ENCODE results near the gene PADI6.

Gene PADI6

DNA sequence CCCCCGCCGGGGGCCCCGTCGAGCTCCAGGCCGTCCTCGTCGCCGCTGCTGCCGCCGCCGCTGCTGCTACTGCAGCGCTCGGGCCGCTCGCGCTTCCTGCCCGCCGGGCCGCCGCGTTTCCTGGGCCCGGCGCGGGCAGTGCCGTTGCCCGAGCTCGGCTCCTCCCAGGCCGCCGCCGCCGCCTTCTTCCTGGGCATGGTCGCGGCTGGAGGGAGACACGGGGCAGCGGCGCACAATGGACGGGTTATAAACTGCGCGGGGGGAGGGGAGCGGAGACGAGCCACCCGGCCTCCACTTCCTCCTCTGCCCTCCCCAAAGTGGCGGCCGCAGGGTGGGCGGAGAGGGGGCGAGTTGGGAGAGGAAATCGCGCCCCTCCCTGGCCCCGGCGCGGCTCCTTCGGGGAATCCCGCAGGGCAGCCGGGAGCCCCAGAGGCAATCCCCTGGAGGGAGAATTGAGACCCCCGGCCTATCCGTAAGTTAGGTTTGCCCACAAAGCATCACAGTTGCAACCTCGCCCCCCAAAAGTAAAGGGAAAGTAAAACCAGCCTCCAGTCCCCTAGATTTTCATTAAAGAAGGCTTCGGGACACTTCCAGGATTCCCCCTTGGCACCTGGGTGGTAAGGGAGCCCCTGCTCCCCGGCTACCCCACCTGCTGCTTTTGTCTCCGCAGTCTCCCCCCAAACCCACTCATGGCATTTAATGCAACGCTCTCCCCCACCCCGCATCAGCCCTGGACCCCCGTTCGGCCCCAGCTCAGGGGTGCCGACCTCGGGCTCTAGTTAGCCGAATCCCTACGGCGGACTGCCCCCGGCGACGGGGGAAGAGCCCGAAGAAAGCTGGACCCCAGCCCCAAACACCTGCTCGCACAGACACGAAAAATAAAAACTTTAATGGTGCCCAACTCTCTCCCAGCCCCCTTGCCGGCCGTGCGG is 66.6 kb downstream of the PADI6 start:
- Histone ChIP-seq H3K9ac (ENCODE audit: low read length) (peak overlapping the region; percentile 53), H3K27ac (ENCODE audit: low read depth, low read length) (peak overlapping the region; percentile 82), H3K36me3 (ENCODE audit: insufficient read depth, low read length) (peaks cover 5% of the 10 kb centered on the region), H3K4me1 (ENCODE audit: insufficient read depth, low read length) (peaks cover 21% of the 10 kb centered on the region), H3K9me3 (ENCODE audit: low read length) (no peaks in the 10 kb centered on the region), H3K27me3 (ENCODE audit: control insufficient read depth in 1 of 2, insufficient read depth in 2 of 2, low read length in 2 of 2) (no peaks in the 10 kb centered on the region), H3K4me3 (ENCODE audit: low read depth in 1 of 2, low read length in 2 of 2) (peak overlapping the region; percentile 68 to 70)

GRCh38 chr1:17439250-17440073 is 67.5 kb downstream of the PADI6 start, which contains the start of gene RCC2:
TSS of gene RCC2 (minus strand) at chr1:17439677. CDS start at chr1:17438514, 1,163 bp downstream.
- H3K4me3 ChIP-seq (ENCODE audit: low read depth in 1 of 2, low read length in 2 of 2): peak within 1 kb of the TSS; percentile 68 to 70
- no peaks in the 10 kb centered on the region for H3K9me3 ChIP-seq (ENCODE audit: low read length)
- peaks cover 21% of the 10 kb centered on the region for H3K4me1 ChIP-seq (ENCODE audit: insufficient read depth, low read length)
- H3K27ac ChIP-seq (ENCODE audit: low read depth, low read length): peak within 1 kb of the TSS; percentile 82
- no peaks in the 10 kb centered on the region for H3K27me3 ChIP-seq (ENCODE audit: control insufficient read depth in 1 of 2, insufficient read depth in 2 of 2, low read length in 2 of 2)
- H3K36me3 ChIP-seq (ENCODE audit: insufficient read depth, low read length): no peaks in the 10 kb centered on the region
- peak within 1 kb of the TSS; percentile 53 for H3K9ac ChIP-seq (ENCODE audit: low read length)

GRCh38 chr1:17440074-17440826 is 68.3 kb downstream of the PADI6 start:
- Histone ChIP-seq H3K4me3 (ENCODE audit: low read depth in 1 of 2, low read length in 2 of 2) (peak overlapping the region; percentile 33 to 59), H3K27me3 (ENCODE audit: control insufficient read depth in 1 of 2, insufficient read depth in 2 of 2, low read length in 2 of 2) (no peaks in the 10 kb centered on the region), H3K36me3 (ENCODE audit: insufficient read depth, low read length) (no peaks in the 10 kb centered on the region), H3K9ac (ENCODE audit: low read length) (peak overlapping the region; percentile 41), H3K27ac (ENCODE audit: low read depth, low read length) (peak overlapping the region; percentile 82), H3K9me3 (ENCODE audit: low read length) (no peaks in the 10 kb centered on the region), H3K4me1 (ENCODE audit: insufficient read depth, low read length) (peaks cover 21% of the 10 kb centered on the region)

DNA sequence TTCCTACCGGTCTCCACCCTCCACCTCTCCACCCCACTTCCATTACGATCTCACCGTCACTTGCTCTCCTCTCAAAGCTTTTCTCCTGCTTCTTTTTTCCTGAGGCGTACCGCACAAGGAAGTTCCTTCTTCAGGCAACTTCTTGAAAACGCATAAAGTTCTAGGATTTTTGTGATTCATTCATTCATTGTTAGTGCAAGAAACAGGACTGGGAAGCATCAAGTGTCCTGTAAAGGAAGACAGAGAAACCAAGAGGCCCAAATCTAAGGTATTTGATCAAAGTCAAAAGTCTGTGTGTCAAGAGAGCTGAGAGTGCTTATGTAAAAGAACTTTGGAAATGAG is 68.8 kb downstream of the PADI6 start:
- no peak overlapping the region for H3K9ac ChIP-seq (ENCODE audit: low read length)
- H3K27ac ChIP-seq (ENCODE audit: low read depth, low read length): peak overlapping the region; percentile 82
- H3K27me3 ChIP-seq (ENCODE audit: control insufficient read depth in 1 of 2, insufficient read depth in 2 of 2, low read length in 2 of 2): no peaks in the 10 kb centered on the region
- H3K4me3 ChIP-seq (ENCODE audit: low read depth in 1 of 2, low read length in 2 of 2): no peak overlapping the region
- H3K36me3 ChIP-seq (ENCODE audit: insufficient read depth, low read length): no peaks in the 10 kb centered on the region
- peaks cover 21% of the 10 kb centered on the region for H3K4me1 ChIP-seq (ENCODE audit: insufficient read depth, low read length)
- no peaks in the 10 kb centered on the region for H3K9me3 ChIP-seq (ENCODE audit: low read length)

GRCh38 chr1:17441265-17441992 is 69.4 kb downstream of the PADI6 start:
- no peaks in the 10 kb centered on the region for H3K36me3 ChIP-seq (ENCODE audit: insufficient read depth, low read length)
- no peaks in the 10 kb centered on the region for H3K27me3 ChIP-seq (ENCODE audit: control insufficient read depth in 1 of 2, insufficient read depth in 2 of 2, low read length in 2 of 2)
- no peak overlapping the region for H3K9ac ChIP-seq (ENCODE audit: low read length)
- no peak overlapping the region for H3K4me3 ChIP-seq (ENCODE audit: low read depth in 1 of 2, low read length in 2 of 2)
- peaks cover 17% of the 10 kb centered on the region for H3K4me1 ChIP-seq (ENCODE audit: insufficient read depth, low read length)
- no peaks in the 10 kb centered on the region for H3K9me3 ChIP-seq (ENCODE audit: low read length)
- no peak overlapping the region for H3K27ac ChIP-seq (ENCODE audit: low read depth, low read length)

- Histone ChIP-seq H3K4me1 (ENCODE audit: insufficient read depth, low read length) (peaks cover 11% of the 10 kb centered on the region), H3K27ac (ENCODE audit: low read depth, low read length) (no peak overlapping the region)
Measured at GRCh38 chr1:17441993-17442357, 70.0 kb downstream of the PADI6 start.

GRCh38 chr1:17442841-17443240 is 70.8 kb downstream of the PADI6 start:
- no peaks in the 10 kb centered on the region for H3K9me3 ChIP-seq (ENCODE audit: low read length)
- H3K27ac ChIP-seq (ENCODE audit: low read depth, low read length): no peak overlapping the region
- H3K36me3 ChIP-seq (ENCODE audit: insufficient read depth, low read length): no peaks in the 10 kb centered on the region
- H3K4me1 ChIP-seq (ENCODE audit: insufficient read depth, low read length): peaks cover 8% of the 10 kb centered on the region
- H3K27me3 ChIP-seq (ENCODE audit: control insufficient read depth in 1 of 2, insufficient read depth in 2 of 2, low read length in 2 of 2): no peaks in the 10 kb centered on the region
- no peak overlapping the region for H3K4me3 ChIP-seq (ENCODE audit: low read depth in 1 of 2, low read length in 2 of 2)
- H3K9ac ChIP-seq (ENCODE audit: low read length): no peak overlapping the region

More at GRCh38 chr1:17441993-17442357, 70.0 kb downstream of the PADI6 start:
- Histone ChIP-seq H3K9me3 (ENCODE audit: low read length) (no peaks in the 10 kb centered on the region), H3K36me3 (ENCODE audit: insufficient read depth, low read length) (no peaks in the 10 kb centered on the region), H3K27me3 (ENCODE audit: control insufficient read depth in 1 of 2, insufficient read depth in 2 of 2, low read length in 2 of 2) (no peaks in the 10 kb centered on the region), H3K9ac (ENCODE audit: low read length) (no peak overlapping the region), H3K4me3 (ENCODE audit: low read depth in 1 of 2, low read length in 2 of 2) (no peak overlapping the region)

DNA sequence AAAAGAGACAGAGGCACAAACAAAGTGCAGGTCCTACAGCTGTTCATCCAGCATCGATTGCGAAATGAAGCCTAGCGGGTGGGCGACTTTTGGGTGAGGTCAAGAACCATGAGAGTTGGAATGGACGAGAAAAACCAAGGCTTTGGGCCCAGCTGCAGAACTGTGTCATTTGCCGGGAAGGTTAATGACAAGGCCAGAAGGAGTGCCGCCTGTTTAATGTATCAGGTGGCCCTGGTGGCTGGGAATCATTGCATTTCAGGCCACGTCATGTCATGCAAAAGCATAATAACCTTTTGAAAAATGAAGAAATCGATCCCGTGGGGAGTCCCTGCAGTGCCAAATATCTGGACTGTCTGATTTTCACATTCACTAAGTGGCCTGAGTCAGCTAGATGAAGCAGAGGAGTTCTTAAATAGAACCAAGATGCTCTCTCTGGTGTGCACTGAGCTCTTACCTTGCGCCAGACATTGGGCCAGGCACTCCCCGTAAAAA is 75.6 kb downstream of the PADI6 start:
- Histone ChIP-seq H3K27ac (ENCODE audit: low read depth, low read length) (no peak overlapping the region), H3K9ac (ENCODE audit: low read length) (no peak overlapping the region), H3K27me3 (ENCODE audit: control insufficient read depth in 1 of 2, insufficient read depth in 2 of 2, low read length in 2 of 2) (no peaks in the 10 kb centered on the region), H3K36me3 (ENCODE audit: insufficient read depth, low read length) (no peaks in the 10 kb centered on the region), H3K4me1 (ENCODE audit: insufficient read depth, low read length) (no peaks in the 10 kb centered on the region), H3K4me3 (ENCODE audit: low read depth in 1 of 2, low read length in 2 of 2) (no peak overlapping the region), H3K9me3 (ENCODE audit: low read length) (no peaks in the 10 kb centered on the region)
